Upper lobe of left lung (tissue), 4 donors: ENCODE measurements around the gene VPS13D.

Source experiments
- CTCF ChIP-seq, 6 experiments: fragments of 450-650 bp in 4 of 6; fragments of 200-600 bp in 2 of 6; sonication (generic) in 2 of 6; IDR thresholded peaks; one replicate each; pipeline ENCODE4 v1.5.1; 2016 to 2019; ENCODE audit warnings: antibody characterized with exemption in 6 of 6
- POLR2A ChIP-seq, 4 donors: fragments of 450-650 bp; IDR thresholded peaks; one replicate each; pipeline ENCODE4 v1.5.1; 2016 to 2017; ENCODE audit warnings: antibody characterized with exemption in 4 of 4, mild to moderate bottlenecking in 2 of 4
- POLR2AphosphoS5 ChIP-seq, 2 donors: sonication (generic); formaldehyde crosslinking; IDR thresholded peaks; one replicate each; pipeline ENCODE4 v1.5.1; 2017; ENCODE audit warnings: antibody characterized with exemption in 2 of 2

- no peak for TF ChIP-seq POLR2A (IDR thresholded peaks at IDR 0.05)
- TF ChIP-seq CTCF (IDR thresholded peaks at IDR 0.05) = no peak
- no peak for TF ChIP-seq POLR2AphosphoS5 (IDR thresholded peaks at IDR 0.05)
These were observed 139.4 kb downstream of the VPS13D start for GRCh38 chr1:12369258-12369657.
